HCT116 (cell line): ENCODE measurements around the gene MCC. TPM values are rescaled to one million over a fixed set of nuclear protein-coding genes. Genes with fewer than 3 reads are reported as not detected.

ENCODE experiments used
- ATAC-seq: fragments of 200-7000 bp; cut with Tn5 transposase; 2 replicates; pipeline ENCODE4 v1.9.1; 2020; ENCODE audit warnings: mild to moderate bottlenecking, moderate library complexity
- BruUV-seq: library from RNA; stranded (reverse); fragments of 400-500 nt; replicated peaks from 2 replicates; lab custom pipeline; 2021; lab: Mats Ljungman, UMichigan
- CTCF ChIA-PET: fragments of 300-600 bp; sonication (Branson Sonifier 250); formaldehyde crosslinking; loops from one replicate; lab custom pipeline; 2021; ENCODE audit warnings: antibody characterized with exemption; lab: Charles Lee
- POLR2A ChIA-PET: fragments of 300-600, 350-600 bp; sonication (Branson Sonifier 250); formaldehyde crosslinking; loops from one replicate; lab custom pipeline; 2021; ENCODE audit warnings: antibody characterized with exemption; lab: Charles Lee
- RAD21 ChIA-PET, 2 experiments: fragments of 300-600 bp; sonication (Branson Sonifier 250); formaldehyde crosslinking; loops; one replicate each; lab custom pipeline; 2023; ENCODE audit warnings: low total read pairs in 2 of 2; ENCODE audit not compliant: uncharacterized antibody in 2 of 2, unreplicated experiment in 2 of 2, low non-redundant PET in 1 of 2; lab: Charles Lee
- DNase-seq: peaks from one replicate; pipeline ENCODE4 v3.0.0-alpha.2; 2010; ENCODE audit warnings: low read depth, low spot score
- H2AFZ ChIP-seq: fragments of 200-600 bp; shearing (Covaris generic), sonication (generic); 2 replicates; pipeline ENCODE4 v1.6.1; 2017; ENCODE audit warnings: low read depth, mixed run types, mixed read lengths, antibody characterized with exemption, low read length; ENCODE audit not compliant: poor library complexity, severe bottlenecking
- H3K27ac ChIP-seq: 2 replicates; pipeline ENCODE4 v1.5.1; 2012; ENCODE audit warnings: low read depth, low read length
- H3K27me3 ChIP-seq: fragments of 200-600 bp; sonication (generic); 2 replicates; pipeline ENCODE4 v1.6.1; 2016; ENCODE audit warnings: mixed run types, low read length, mixed read lengths; ENCODE audit not compliant: insufficient read depth
- H3K36me3 ChIP-seq, 2 experiments: fragments of 200-500 bp in 1 of 2; fragments of 200-600 bp in 1 of 2; sonication (Bioruptor generic) in 1 of 2; sonication (generic) in 1 of 2; 2 replicates each; pipeline versions ENCODE4 v1.5.1 to v1.6.1; 2014 to 2016; ENCODE audit warnings: low read length in 2 of 2, inconsistent platforms in 1 of 2, mixed read lengths in 1 of 2, mixed run types in 1 of 2; ENCODE audit not compliant: insufficient read depth in 2 of 2, control insufficient read depth in 1 of 2
- H3K4me1 ChIP-seq, 2 experiments: fragments of 200-600 bp in 1 of 2; sonication (generic) in 1 of 2; 2 replicates each; pipeline versions ENCODE4 v1.5.1 to v1.6.1; 2012 to 2017; ENCODE audit warnings: low read length in 2 of 2, inconsistent platforms in 1 of 2, mild to moderate bottlenecking in 1 of 2, mixed read lengths in 1 of 2, mixed run types in 1 of 2, moderate library complexity in 1 of 2; ENCODE audit not compliant: insufficient read depth in 2 of 2, control insufficient read depth in 1 of 2
- H3K4me2 ChIP-seq: fragments of 200-600 bp; sonication (generic); 2 replicates; pipeline ENCODE4 v1.6.1; 2017; ENCODE audit warnings: mixed run types, low read length, mixed read lengths
- H3K4me3 ChIP-seq, 2 experiments: fragments of 200-600 bp in 1 of 2; sonication (generic) in 1 of 2; replicated peaks in 1 of 2; 2 replicates each; pipeline ENCODE4 v1.5.1; 2011 to 2016; ENCODE audit warnings: low read length in 2 of 2, control low read depth in 1 of 2, low read depth in 1 of 2, mild to moderate bottlenecking in 1 of 2, mixed read lengths in 1 of 2, mixed run types in 1 of 2
- H3K79me2 ChIP-seq: fragments of 200-600 bp; sonication (generic); 2 replicates; pipeline ENCODE4 v1.6.1; 2017; ENCODE audit warnings: mild to moderate bottlenecking, mixed run types, low read length, moderate library complexity, mixed read lengths; ENCODE audit not compliant: insufficient read depth
- H3K9ac ChIP-seq: fragments of 200-600 bp; sonication (generic); 2 replicates; pipeline ENCODE4 v1.6.1; 2016; ENCODE audit warnings: low read length, mixed read lengths
- H3K9me2 ChIP-seq: fragments of 200-600 bp; sonication (generic), shearing (Covaris generic); 2 replicates; pipeline ENCODE4 v1.6.1; 2017; ENCODE audit warnings: mixed run types, mild to moderate bottlenecking, moderate library complexity; ENCODE audit not compliant: insufficient read depth
- H3K9me3 ChIP-seq, 2 experiments: fragments of 200-500 bp in 1 of 2; fragments of 200-600 bp in 1 of 2; sonication (Bioruptor generic) in 1 of 2; sonication (generic) in 1 of 2; 2 replicates each; pipeline ENCODE4 v1.6.1; 2014 to 2017; ENCODE audit warnings: low read length in 2 of 2, mixed read lengths in 2 of 2, inconsistent platforms in 1 of 2, low read depth in 1 of 2, mild to moderate bottlenecking in 1 of 2, mixed run types in 1 of 2, moderate library complexity in 1 of 2; ENCODE audit not compliant: control insufficient read depth in 1 of 2, insufficient read depth in 1 of 2
- H4K20me1 ChIP-seq: fragments of 200-600 bp; sonication (generic), shearing (Covaris generic); 2 replicates; pipeline ENCODE4 v1.6.1; 2017; ENCODE audit warnings: mixed run types, mild to moderate bottlenecking, moderate library complexity; ENCODE audit not compliant: insufficient read depth
- ELF1 ChIP-seq: IDR thresholded peaks from 2 replicates; pipeline ENCODE4 v1.6.1; 2012; ENCODE audit warnings: low read depth, borderline replicate concordance
- EZH2 ChIP-seq: fragments of 200-600 bp; sonication (generic); IDR thresholded peaks from 2 replicates; pipeline ENCODE4 v1.6.1; 2017; ENCODE audit warnings: antibody characterized with exemption, mixed run types
- FOSL1 ChIP-seq: IDR thresholded peaks from 2 replicates; pipeline ENCODE4 v1.6.1; 2012; ENCODE audit warnings: low read depth
- POLR2A ChIP-seq: IDR thresholded peaks from 2 replicates; pipeline ENCODE4 v1.7.0; 2011; ENCODE audit warnings: borderline replicate concordance; ENCODE audit not compliant: insufficient read depth, insufficient read length; ENCODE audit errors: extremely low read depth
- POLR2AphosphoS5 ChIP-seq: IDR thresholded peaks from 2 replicates; pipeline ENCODE4 v1.6.1; 2011; ENCODE audit warnings: mild to moderate bottlenecking, low read depth, low read length, moderate library complexity
- SIN3A ChIP-seq: IDR thresholded peaks from 2 replicates; pipeline ENCODE4 v1.6.1; 2012; ENCODE audit warnings: low read depth
- SP1 ChIP-seq: IDR thresholded peaks from 2 replicates; pipeline ENCODE4 v1.6.1; 2012; ENCODE audit warnings: low read depth
- SRF ChIP-seq: IDR thresholded peaks from 2 replicates; pipeline ENCODE4 v1.6.1; 2012; ENCODE audit warnings: low read depth
- TCF7L2 ChIP-seq: IDR thresholded peaks from 2 replicates; pipeline ENCODE4 v1.7.0; 2011; ENCODE audit warnings: borderline replicate concordance, inconsistent platforms; ENCODE audit not compliant: insufficient read depth, insufficient read length; ENCODE audit errors: extremely low read depth
- ZFX ChIP-seq: fragments of 450-650 bp; IDR thresholded peaks from 2 replicates; pipeline ENCODE4 v1.6.1; 2017
- intact Hi-C: fragments of 100-400 bp; cut with micrococcal nuclease; formaldehyde crosslinking; loops from 2 replicates; pipeline ENCODE4 v1.10.0; 2022
- total RNA-seq: library from RNA; stranded (reverse); gene quantifications from one replicate; pipeline ENCODE4 v1.2.1, GENCODE V29; 2021; ENCODE audit not compliant: unreplicated experiment
- TF ChIP-seq, protein P1 (sequence below): IDR thresholded peaks from 2 replicates; pipeline ENCODE4 v1.6.1; 2012
- TF ChIP-seq, protein P2 (sequence below): IDR thresholded peaks from 2 replicates; pipeline ENCODE4 v1.6.1; 2012
- TF ChIP-seq, protein P3 (sequence below): IDR thresholded peaks from 2 replicates; pipeline ENCODE4 v1.6.1; 2012; ENCODE audit warnings: low read depth

The MCC gene
- total RNA-seq, 1 experiment from 2014 or later: 20.1 TPM

DNA sequence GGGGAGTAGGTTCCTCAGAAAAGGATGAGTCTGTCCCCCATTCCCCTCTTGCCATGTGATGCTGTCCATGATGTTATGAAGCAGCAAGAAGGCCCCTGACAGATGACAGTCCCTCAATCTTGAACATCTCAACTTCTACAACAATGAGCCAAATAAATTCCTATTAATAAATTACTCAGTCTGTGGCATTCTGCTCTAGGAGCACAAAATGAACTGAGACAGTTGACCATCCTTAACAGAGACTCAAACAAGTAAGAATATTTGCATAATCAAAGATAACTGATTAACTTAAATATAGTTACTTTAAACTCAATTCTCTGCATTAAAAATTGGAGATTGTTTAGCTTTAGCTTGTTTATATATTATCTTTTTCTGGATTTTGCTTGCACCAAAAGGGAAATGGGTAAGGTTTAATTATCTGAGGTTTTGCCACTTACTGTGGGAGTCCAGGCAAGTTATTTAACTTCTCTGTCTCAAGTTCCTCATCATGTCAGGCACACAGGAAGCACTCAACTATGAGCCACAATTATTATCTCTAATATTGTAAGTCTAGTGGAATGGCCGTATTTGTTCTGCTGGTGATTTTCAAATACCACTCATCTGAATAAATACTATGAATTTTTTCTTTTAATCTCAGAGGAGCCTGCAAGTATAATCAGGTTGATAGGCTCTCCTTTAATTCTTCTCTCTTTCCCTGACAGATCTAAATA lies 216.4 kb downstream of the MCC start:
- DNase-seq (no peak), ATAC-seq (no peak)
- intact Hi-C loops: no loop called here
- H3K79me2 ChIP-seq: no peaks in the 10 kb centered on the region
- no peak overlapping the region for H3K4me2 ChIP-seq
- H3K27ac ChIP-seq: no peak overlapping the region
- H3K9me2 ChIP-seq: no peaks in the 10 kb centered on the region
- RAD21 ChIA-PET: no interaction called here
- no peaks in the 10 kb centered on the region for H3K27me3 ChIP-seq
- no peaks in the 10 kb centered on the region for H3K9me3 ChIP-seq
- H4K20me1 ChIP-seq: no peaks in the 10 kb centered on the region
- POLR2A ChIA-PET: no interaction called here
- H3K9ac ChIP-seq: no peak overlapping the region
- BruUV-seq: no TSS peak
- no peak overlapping the region for H3K4me3 ChIP-seq
- H3K4me1 ChIP-seq: no peaks in the 10 kb centered on the region
- H3K36me3 ChIP-seq: no peaks in the 10 kb centered on the region
- no peak overlapping the region for H2AFZ ChIP-seq
- CTCF ChIA-PET: no interaction called here
- no peak for TF ChIP-seq TCF7L2
- TF ChIP-seq ELF1: no peak
- TF ChIP-seq FOSL1: no peak
- TF ChIP-seq, protein P1, sequence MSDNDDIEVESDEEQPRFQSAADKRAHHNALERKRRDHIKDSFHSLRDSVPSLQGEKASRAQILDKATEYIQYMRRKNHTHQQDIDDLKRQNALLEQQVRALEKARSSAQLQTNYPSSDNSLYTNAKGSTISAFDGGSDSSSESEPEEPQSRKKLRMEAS: no peak
- no peak for TF ChIP-seq POLR2A
- TF ChIP-seq SIN3A: no peak
- TF ChIP-seq, protein P2, sequence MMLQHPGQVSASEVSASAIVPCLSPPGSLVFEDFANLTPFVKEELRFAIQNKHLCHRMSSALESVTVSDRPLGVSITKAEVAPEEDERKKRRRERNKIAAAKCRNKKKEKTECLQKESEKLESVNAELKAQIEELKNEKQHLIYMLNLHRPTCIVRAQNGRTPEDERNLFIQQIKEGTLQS: no peak
- TF ChIP-seq SP1: no peak
- no peak for TF ChIP-seq POLR2AphosphoS5
- no peak for TF ChIP-seq ZFX
- TF ChIP-seq, protein P3, sequence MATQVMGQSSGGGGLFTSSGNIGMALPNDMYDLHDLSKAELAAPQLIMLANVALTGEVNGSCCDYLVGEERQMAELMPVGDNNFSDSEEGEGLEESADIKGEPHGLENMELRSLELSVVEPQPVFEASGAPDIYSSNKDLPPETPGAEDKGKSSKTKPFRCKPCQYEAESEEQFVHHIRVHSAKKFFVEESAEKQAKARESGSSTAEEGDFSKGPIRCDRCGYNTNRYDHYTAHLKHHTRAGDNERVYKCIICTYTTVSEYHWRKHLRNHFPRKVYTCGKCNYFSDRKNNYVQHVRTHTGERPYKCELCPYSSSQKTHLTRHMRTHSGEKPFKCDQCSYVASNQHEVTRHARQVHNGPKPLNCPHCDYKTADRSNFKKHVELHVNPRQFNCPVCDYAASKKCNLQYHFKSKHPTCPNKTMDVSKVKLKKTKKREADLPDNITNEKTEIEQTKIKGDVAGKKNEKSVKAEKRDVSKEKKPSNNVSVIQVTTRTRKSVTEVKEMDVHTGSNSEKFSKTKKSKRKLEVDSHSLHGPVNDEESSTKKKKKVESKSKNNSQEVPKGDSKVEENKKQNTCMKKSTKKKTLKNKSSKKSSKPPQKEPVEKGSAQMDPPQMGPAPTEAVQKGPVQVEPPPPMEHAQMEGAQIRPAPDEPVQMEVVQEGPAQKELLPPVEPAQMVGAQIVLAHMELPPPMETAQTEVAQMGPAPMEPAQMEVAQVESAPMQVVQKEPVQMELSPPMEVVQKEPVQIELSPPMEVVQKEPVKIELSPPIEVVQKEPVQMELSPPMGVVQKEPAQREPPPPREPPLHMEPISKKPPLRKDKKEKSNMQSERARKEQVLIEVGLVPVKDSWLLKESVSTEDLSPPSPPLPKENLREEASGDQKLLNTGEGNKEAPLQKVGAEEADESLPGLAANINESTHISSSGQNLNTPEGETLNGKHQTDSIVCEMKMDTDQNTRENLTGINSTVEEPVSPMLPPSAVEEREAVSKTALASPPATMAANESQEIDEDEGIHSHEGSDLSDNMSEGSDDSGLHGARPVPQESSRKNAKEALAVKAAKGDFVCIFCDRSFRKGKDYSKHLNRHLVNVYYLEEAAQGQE: no peak
- no peak for TF ChIP-seq EZH2
- TF ChIP-seq SRF: no peak
